Esophagus (tissue), 2 donors: ENCODE measurements around the gene AUTS2. TPM values are rescaled to one million over a fixed set of nuclear protein-coding genes. Genes with fewer than 3 reads are reported as not detected.

ENCODE experiments used
- H3K27ac ChIP-seq, 2 donors: one replicate each; pipeline ENCODE4 v1.5.1; 2013; ENCODE audit warnings: low read depth in 2 of 2, mild to moderate bottlenecking in 2 of 2, inconsistent platforms in 1 of 2, low read length in 1 of 2, moderate library complexity in 1 of 2
- H3K27me3 ChIP-seq, 2 donors: one replicate each; pipeline ENCODE4 v1.6.1; 2013; ENCODE audit warnings: low read length in 2 of 2, control low read depth in 1 of 2, mild to moderate bottlenecking in 1 of 2; ENCODE audit not compliant: insufficient read depth in 2 of 2, control insufficient read depth in 1 of 2
- H3K36me3 ChIP-seq, 2 donors: one replicate each; pipeline ENCODE4 v1.6.1; 2013; ENCODE audit warnings: low read length in 1 of 2; ENCODE audit not compliant: control insufficient read depth in 2 of 2, insufficient read depth in 2 of 2
- H3K4me1 ChIP-seq, 2 donors: one replicate each; pipeline ENCODE4 v1.6.1; 2013; ENCODE audit warnings: low read length in 1 of 2; ENCODE audit not compliant: control insufficient read depth in 2 of 2, insufficient read depth in 2 of 2
- H3K4me3 ChIP-seq, 2 donors: one replicate each; pipeline ENCODE4 v1.5.1; 2013; ENCODE audit warnings: low read length in 2 of 2, mild to moderate bottlenecking in 2 of 2, low read depth in 1 of 2, moderate library complexity in 1 of 2
- H3K9me3 ChIP-seq, 2 donors: one replicate each; pipeline ENCODE4 v1.6.1; 2013; ENCODE audit warnings: mild to moderate bottlenecking in 2 of 2, low read depth in 1 of 2, low read length in 1 of 2, moderate library complexity in 1 of 2; ENCODE audit not compliant: control insufficient read depth in 2 of 2, insufficient read depth in 1 of 2
- WGBS, 2 donors: extraction: QIAGEN DNeasy Blood & Tissue Kit; methylation state at CpG; one replicate each; pipeline ENCODE4 v1.1.7; 2013; 5-methylcytosine and 5-hydroxymethylcytosine counted together
- polyA plus RNA-seq, 2 donors: library from polyadenylated mRNA; stranded (reverse); fragments of 200-250 nt; gene quantifications; one replicate each; pipeline ENCODE4 v1.2.3, GENCODE V29; 2013
- donor health status: healthy with polysubstance abuse.
- donor health status: Bipolar disorder and iron deficiency.

The AUTS2 gene
- polyA plus RNA-seq, 2 donors, result 8.3 to 15.6 TPM

DNA sequence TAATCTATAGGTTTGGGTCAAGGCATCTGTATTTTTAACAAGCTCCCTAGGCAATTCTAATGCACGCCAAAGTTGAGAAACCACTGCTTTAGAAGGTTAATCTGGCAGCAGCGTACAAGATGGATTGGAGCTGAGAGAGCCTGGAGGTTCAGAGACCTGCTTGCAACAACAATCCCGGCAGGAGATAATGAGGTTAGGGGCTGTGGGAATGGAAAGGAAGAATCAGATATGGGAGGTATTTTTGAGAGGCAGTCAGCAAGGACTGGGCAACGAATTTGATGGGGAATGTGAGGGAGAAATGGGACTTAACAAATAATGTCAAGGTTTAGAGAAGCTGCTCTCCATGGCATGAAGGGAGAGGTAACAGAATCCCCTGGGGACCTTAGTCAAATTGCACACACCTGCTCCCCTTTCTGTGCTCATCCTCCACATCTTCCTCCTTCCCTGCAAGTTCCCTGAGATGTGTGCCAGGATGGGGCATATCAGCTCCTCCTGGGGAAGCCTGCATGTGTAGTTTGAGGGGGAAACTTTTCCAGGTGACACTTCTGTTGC lies 802.6 kb downstream of the AUTS2 start:
- WGBS, 2 donors, result 80 to 85% methylated on average over 4 of the region's 4 CpGs
- no peak overlapping the region for H3K27ac ChIP-seq
- no peak overlapping the region for H3K4me3 ChIP-seq
- no peaks in the 10 kb centered on the region for H3K27me3 ChIP-seq
- H3K9me3 ChIP-seq, result no peaks in the 10 kb centered on the region
- H3K36me3 ChIP-seq, result no peaks in the 10 kb centered on the region
- no peaks in the 10 kb centered on the region for H3K4me1 ChIP-seq

DNA sequence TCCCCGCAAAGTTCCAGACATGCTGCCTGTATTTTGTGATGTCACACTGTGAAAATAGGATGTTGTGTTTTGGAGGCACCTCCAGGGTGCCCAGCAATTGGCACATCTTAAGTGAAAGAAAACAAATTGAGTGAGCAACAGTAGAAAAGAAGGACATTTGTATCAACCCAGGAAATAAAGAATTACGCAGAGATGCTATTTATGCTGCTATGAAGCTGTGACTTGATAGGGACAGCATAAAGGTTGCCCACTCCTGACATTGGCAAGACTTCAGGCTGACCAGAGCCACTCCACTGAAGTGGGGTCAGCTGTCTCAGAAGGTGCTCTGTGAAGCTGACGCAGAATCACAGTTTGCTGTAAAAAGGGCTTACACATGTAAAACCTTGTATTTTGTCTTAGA lies 803.8 kb downstream of the AUTS2 start:
- Histone ChIP-seq H3K4me1 (no peaks in the 10 kb centered on the region), H3K27ac (no peak overlapping the region), H3K27me3 (no peaks in the 10 kb centered on the region), H3K9me3 (no peaks in the 10 kb centered on the region), H3K4me3 (no peak overlapping the region), H3K36me3 (no peaks in the 10 kb centered on the region)
- 93 to 96% methylated on average over 3 of the region's 3 CpGs for WGBS, 2 donors

GRCh38 chr7:70405241-70405640 lies 807.0 kb downstream of the AUTS2 start:
- Histone ChIP-seq H3K36me3 (no peaks in the 10 kb centered on the region), H3K27me3 (no peaks in the 10 kb centered on the region), H3K27ac (no peak overlapping the region), H3K4me3 (no peak overlapping the region), H3K4me1 (no peaks in the 10 kb centered on the region), H3K9me3 (no peaks in the 10 kb centered on the region)
- 63 to 73% methylated on average over 5 of the region's 5 CpGs for WGBS, 2 donors

- H3K4me3 ChIP-seq, result no peak overlapping the region
- no peak overlapping the region for H3K27ac ChIP-seq
- no peaks in the 10 kb centered on the region for H3K36me3 ChIP-seq
- H3K9me3 ChIP-seq, result no peaks in the 10 kb centered on the region
- no peaks in the 10 kb centered on the region for H3K4me1 ChIP-seq
- WGBS, 2 donors, result 88% methylated on average over 12 of the region's 12 CpGs
- H3K27me3 ChIP-seq, result no peaks in the 10 kb centered on the region
These were observed 808.1 kb downstream of the AUTS2 start for GRCh38 chr7:70406186-70406949.

- Histone ChIP-seq H3K27ac (no peak overlapping the region), H3K27me3 (no peaks in the 10 kb centered on the region), H3K36me3 (no peaks in the 10 kb centered on the region), H3K4me1 (no peaks in the 10 kb centered on the region), H3K9me3 (no peaks in the 10 kb centered on the region), H3K4me3 (no peak overlapping the region)
- WGBS, 2 donors, result 92 to 93% methylated on average over 4 of the region's 4 CpGs
These were observed 808.6 kb downstream of the AUTS2 start for GRCh38 chr7:70406950-70407209.

GRCh38 chr7:70408477-70408876 lies 810.2 kb downstream of the AUTS2 start:
- Histone ChIP-seq H3K36me3 (no peaks in the 10 kb centered on the region), H3K9me3 (no peaks in the 10 kb centered on the region), H3K4me3 (no peak overlapping the region), H3K27ac (no peak overlapping the region), H3K4me1 (no peaks in the 10 kb centered on the region), H3K27me3 (no peaks in the 10 kb centered on the region)
- WGBS, 2 donors, result 74 to 88% methylated on average over 2 of the region's 2 CpGs

DNA sequence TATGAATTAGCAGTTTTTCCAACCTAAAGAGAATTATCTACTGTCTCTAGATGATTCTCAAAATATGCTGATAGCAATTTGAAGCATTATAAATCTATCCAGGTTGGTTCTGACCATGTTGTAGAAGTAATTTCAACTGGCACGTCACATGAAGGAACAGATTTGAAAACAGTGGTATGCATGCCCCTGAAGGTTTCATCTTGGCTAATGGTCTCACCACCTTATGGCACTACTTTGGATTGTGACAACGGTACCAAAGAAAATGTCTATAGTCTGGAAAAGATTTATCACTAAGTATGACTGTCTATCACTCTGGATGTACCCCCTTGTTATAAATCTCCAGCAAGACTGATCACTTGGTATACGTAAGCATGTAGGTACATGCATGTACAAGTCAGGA lies 810.6 kb downstream of the AUTS2 start:
- WGBS, 2 donors, result 95 to 96% methylated on average over 3 of the region's 3 CpGs
- H3K36me3 ChIP-seq, result no peaks in the 10 kb centered on the region

DNA sequence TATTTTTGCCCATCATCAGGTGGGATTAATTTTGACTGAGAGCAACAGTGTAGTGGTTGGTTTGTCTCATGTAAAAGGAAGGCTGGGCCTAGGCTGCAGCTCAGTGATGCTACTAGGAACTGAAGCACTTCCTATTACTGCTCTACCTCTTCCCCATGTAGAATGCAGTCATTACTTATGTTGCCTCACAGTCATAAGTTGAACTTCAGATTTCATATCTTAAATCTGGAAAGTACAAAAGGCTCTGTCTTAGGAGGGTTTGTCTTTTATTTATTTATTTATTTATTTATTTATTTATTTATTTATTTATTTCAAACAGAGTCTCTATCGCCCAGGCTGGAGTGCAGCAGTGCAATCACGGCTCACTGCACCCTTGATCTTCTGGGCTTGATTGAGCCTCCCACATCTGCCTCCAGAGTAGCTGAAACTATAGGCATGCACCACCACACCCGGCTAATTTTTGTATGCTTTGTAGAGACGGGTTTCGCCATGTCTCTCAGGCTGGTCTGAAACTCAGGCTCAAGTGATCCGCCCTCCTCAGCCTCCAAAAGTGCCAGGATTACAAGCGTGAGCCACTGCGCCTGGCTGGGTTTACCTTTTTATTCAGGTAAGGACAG lies 812.0 kb downstream of the AUTS2 start:
- H3K27me3 ChIP-seq, result no peaks in the 10 kb centered on the region
- H3K4me3 ChIP-seq, result no peak overlapping the region
- no peaks in the 10 kb centered on the region for H3K36me3 ChIP-seq
- H3K9me3 ChIP-seq, result no peaks in the 10 kb centered on the region
- WGBS, 2 donors, result 95 to 96% methylated on average over 8 of the region's 8 CpGs
- H3K4me1 ChIP-seq, result no peaks in the 10 kb centered on the region
- no peak overlapping the region for H3K27ac ChIP-seq

More for the DNA sequence above, 810.6 kb downstream of the AUTS2 start:
- Histone ChIP-seq H3K27me3 (no peaks in the 10 kb centered on the region), H3K4me3 (no peak overlapping the region), H3K27ac (no peak overlapping the region), H3K4me1 (no peaks in the 10 kb centered on the region), H3K9me3 (no peaks in the 10 kb centered on the region)

GRCh38 chr7:70414368-70414767 lies 816.1 kb downstream of the AUTS2 start:
- 84 to 96% methylated on average over 6 of the region's 6 CpGs for WGBS, 2 donors
- Histone ChIP-seq H3K27me3 (no peaks in the 10 kb centered on the region), H3K9me3 (no peaks in the 10 kb centered on the region), H3K36me3 (no peaks in the 10 kb centered on the region), H3K4me3 (no peak overlapping the region), H3K4me1 (no peaks in the 10 kb centered on the region), H3K27ac (no peak overlapping the region)
